ENCODE results near the gene RPS6KA5.
"Not testable (repeated sequence)": the region's sequence is repeated elsewhere in the genome, so short reads cannot be mapped to it uniquely, and the experiment has no call there.

RPS6KA5 gene

DNA sequence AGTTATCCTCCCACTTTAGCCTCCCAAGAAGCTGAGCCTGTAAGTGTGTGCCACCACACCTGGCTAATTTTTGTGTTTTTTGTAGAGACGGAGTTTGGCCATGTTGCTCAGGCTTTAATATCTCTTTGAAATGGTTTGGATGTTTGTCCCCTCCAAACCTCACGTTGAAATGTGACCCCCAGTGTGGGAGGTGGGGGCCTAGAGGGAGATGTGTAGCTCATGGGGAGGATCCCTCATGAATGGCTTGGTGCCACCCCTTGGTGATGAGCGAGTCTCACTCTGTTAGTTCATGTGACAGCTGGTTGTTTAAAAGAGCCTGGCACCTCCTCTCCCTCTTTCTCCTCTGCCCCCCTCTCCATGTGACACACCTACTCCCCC, 220.6 kb downstream of the RPS6KA5 start:
- Histone ChIP-seq H4K20me1 (ENCODE audit: insufficient read depth, low read length) (no peaks in the 10 kb centered on the region), H3K9me3 (ENCODE audit: insufficient read depth, low read length, severe bottlenecking) (no peaks in the 10 kb centered on the region), H3K4me1 (ENCODE audit: insufficient read depth, low read length) (peaks cover 6% of the 10 kb centered on the region), H3K27ac (ENCODE audit: low read length) (no peak overlapping the region), H3K79me2 (ENCODE audit: insufficient read depth, low read length) (no peaks in the 10 kb centered on the region), H3K4me2 (ENCODE audit: insufficient read depth, low read length) (no peak overlapping the region), H3K4me3 (ENCODE audit: low read depth in 1 of 2, low read length in 2 of 2) (no peak overlapping the region), H3K27me3 (ENCODE audit: insufficient read depth, low read length, poor library complexity) (no peaks in the 10 kb centered on the region), H2AFZ (ENCODE audit: low read depth, low read length) (no peak overlapping the region), H3K9ac (ENCODE audit: low read depth, low read length) (no peak overlapping the region), H3K36me3 (ENCODE audit: insufficient read depth, low read length) (no peaks in the 10 kb centered on the region)
- no peak for DNase-seq
- no peak for ATAC-seq (ENCODE audit: insufficient read depth, low read depth)
- no peak for TF ChIP-seq EZH2 (IDR thresholded peaks at IDR 0.05; ENCODE audit: borderline replicate concordance, low read depth, low read length, severe bottlenecking)
- TF ChIP-seq, protein P1, sequence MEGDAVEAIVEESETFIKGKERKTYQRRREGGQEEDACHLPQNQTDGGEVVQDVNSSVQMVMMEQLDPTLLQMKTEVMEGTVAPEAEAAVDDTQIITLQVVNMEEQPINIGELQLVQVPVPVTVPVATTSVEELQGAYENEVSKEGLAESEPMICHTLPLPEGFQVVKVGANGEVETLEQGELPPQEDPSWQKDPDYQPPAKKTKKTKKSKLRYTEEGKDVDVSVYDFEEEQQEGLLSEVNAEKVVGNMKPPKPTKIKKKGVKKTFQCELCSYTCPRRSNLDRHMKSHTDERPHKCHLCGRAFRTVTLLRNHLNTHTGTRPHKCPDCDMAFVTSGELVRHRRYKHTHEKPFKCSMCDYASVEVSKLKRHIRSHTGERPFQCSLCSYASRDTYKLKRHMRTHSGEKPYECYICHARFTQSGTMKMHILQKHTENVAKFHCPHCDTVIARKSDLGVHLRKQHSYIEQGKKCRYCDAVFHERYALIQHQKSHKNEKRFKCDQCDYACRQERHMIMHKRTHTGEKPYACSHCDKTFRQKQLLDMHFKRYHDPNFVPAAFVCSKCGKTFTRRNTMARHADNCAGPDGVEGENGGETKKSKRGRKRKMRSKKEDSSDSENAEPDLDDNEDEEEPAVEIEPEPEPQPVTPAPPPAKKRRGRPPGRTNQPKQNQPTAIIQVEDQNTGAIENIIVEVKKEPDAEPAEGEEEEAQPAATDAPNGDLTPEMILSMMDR (IDR thresholded peaks at IDR 0.05; ENCODE audit: borderline replicate concordance, extremely low read depth, low read length, poor library complexity, severe bottlenecking), result no peak

DNA sequence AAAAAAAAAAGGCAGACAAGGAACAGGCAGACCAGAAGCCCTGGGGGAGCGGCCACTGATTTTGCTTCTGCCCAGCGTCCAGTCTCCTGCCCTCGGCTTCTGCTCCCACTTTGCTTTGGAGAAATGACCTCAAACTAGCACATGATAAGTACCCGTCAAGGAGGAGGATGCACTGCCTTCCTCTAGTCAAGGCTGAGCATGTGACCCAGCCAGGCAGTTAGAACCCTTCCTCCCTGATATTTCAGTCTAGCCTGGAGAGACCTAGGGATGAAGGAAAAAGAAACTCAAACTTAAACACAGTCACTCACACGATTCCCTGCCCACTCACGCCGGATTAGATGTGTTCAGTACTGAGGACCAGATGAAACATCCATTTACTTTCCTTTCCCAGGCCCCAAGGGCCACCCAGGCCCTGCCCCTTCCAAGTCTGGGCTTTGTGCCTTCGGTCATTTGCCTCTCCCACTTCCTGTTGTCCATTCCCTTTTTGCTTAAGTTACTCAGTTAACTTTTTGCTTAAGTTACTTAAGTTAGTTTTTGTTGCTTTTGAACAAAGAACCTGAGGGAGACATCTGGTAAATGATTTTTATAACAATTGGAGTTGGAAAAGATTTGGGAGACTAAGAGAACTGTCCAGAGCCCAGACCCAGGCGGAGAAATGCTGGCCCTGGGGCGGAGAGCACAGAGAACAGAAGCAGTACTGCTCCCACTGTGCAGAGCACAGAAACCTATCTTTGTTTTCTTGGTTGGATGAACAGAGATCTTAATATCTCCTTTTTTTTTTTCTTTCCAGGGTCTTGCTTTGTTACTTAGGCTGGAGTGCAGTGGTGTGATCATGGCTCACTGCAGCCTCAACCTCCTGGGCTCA, 221.2 kb downstream of the RPS6KA5 start:
- H4K20me1 ChIP-seq (ENCODE audit: insufficient read depth, low read length), result no peaks in the 10 kb centered on the region
- no peaks in the 10 kb centered on the region for H3K27me3 ChIP-seq (ENCODE audit: insufficient read depth, low read length, poor library complexity)
- peaks cover 6% of the 10 kb centered on the region for H3K4me1 ChIP-seq (ENCODE audit: insufficient read depth, low read length)
- no peak overlapping the region for H3K4me3 ChIP-seq (ENCODE audit: low read depth in 1 of 2, low read length in 2 of 2)
- no peak overlapping the region for H3K9ac ChIP-seq (ENCODE audit: low read depth, low read length)
- no peak overlapping the region for H2AFZ ChIP-seq (ENCODE audit: low read depth, low read length)
- H3K4me2 ChIP-seq (ENCODE audit: insufficient read depth, low read length), result no peak overlapping the region
- no peaks in the 10 kb centered on the region for H3K9me3 ChIP-seq (ENCODE audit: insufficient read depth, low read length, severe bottlenecking)
- H3K79me2 ChIP-seq (ENCODE audit: insufficient read depth, low read length), result no peaks in the 10 kb centered on the region
- DNase-seq (no peak), ATAC-seq (ENCODE audit: insufficient read depth, low read depth) (no peak)
- no peaks in the 10 kb centered on the region for H3K36me3 ChIP-seq (ENCODE audit: insufficient read depth, low read length)
- H3K27ac ChIP-seq (ENCODE audit: low read length), result no peak overlapping the region
- TF ChIP-seq, protein P1 (IDR thresholded peaks at IDR 0.05; ENCODE audit: borderline replicate concordance, extremely low read depth, low read length, poor library complexity, severe bottlenecking), result no peak
- no peak for TF ChIP-seq EZH2 (IDR thresholded peaks at IDR 0.05; ENCODE audit: borderline replicate concordance, low read depth, low read length, severe bottlenecking)

DNA sequence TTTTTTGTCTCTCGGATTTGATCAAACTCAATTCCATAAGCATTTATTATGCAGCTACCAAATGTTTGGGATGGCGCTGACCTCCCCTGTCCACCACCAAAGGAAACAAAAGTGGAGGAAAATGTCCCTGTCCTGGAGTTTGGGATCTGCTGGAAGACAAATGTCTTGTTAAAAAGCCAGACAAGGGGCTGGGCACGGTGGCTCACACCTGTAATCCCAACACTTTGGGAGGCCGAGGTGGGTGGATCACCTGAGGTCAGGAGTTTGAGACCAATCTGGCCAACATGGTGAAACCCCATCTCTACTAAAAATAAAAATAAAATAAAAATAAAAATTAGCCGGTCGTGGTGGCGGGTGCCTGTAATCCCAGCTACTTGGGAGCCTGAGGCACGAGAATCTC, 221.9 kb downstream of the RPS6KA5 start:
- not testable (repeated sequence) for H3K27ac ChIP-seq (ENCODE audit: low read length); H3K4me1 ChIP-seq (ENCODE audit: insufficient read depth, low read length); H3K79me2 ChIP-seq (ENCODE audit: insufficient read depth, low read length); H3K36me3 ChIP-seq (ENCODE audit: insufficient read depth, low read length); H3K9me3 ChIP-seq (ENCODE audit: insufficient read depth, low read length, severe bottlenecking); ATAC-seq (ENCODE audit: insufficient read depth, low read depth); H4K20me1 ChIP-seq (ENCODE audit: insufficient read depth, low read length); DNase-seq; H3K4me3 ChIP-seq (ENCODE audit: low read depth in 1 of 2, low read length in 2 of 2); H3K9ac ChIP-seq (ENCODE audit: low read depth, low read length); H3K27me3 ChIP-seq (ENCODE audit: insufficient read depth, low read length, poor library complexity); H3K4me2 ChIP-seq (ENCODE audit: insufficient read depth, low read length); H2AFZ ChIP-seq (ENCODE audit: low read depth, low read length)

DNA sequence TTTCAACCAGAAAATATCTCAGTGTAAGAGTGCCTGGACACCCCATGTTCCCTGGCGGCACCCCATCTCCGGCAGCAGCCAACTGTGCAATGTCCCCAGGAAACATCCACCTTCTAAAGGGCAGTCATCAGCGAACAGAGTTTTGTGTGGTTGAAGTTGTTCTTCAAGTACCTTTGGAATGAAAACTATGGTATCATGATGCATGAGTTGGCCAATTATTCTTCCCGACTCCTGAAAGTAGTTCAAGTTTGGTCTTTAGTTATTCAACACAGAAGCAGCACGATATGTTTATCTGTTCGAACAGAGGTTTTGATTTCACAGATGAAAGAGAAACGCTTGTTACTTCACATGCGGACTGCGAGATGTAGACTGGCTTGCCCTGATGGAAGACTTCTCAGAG, 223.1 kb downstream of the RPS6KA5 start:
- Histone ChIP-seq H3K4me2 (ENCODE audit: insufficient read depth, low read length) (no peak overlapping the region), H3K79me2 (ENCODE audit: insufficient read depth, low read length) (no peaks in the 10 kb centered on the region)

More for the DNA sequence above, 223.1 kb downstream of the RPS6KA5 start:
- H3K4me3 ChIP-seq (ENCODE audit: low read depth in 1 of 2, low read length in 2 of 2), result no peak overlapping the region
- H3K27me3 ChIP-seq (ENCODE audit: insufficient read depth, low read length, poor library complexity), result no peaks in the 10 kb centered on the region
- ATAC-seq (ENCODE audit: insufficient read depth, low read depth), result no peak
- no peaks in the 10 kb centered on the region for H3K9me3 ChIP-seq (ENCODE audit: insufficient read depth, low read length, severe bottlenecking)
- H3K36me3 ChIP-seq (ENCODE audit: insufficient read depth, low read length), result no peaks in the 10 kb centered on the region
- no peak overlapping the region for H3K27ac ChIP-seq (ENCODE audit: low read length)
- no peak for DNase-seq
- H4K20me1 ChIP-seq (ENCODE audit: insufficient read depth, low read length), result no peaks in the 10 kb centered on the region
- no peak overlapping the region for H2AFZ ChIP-seq (ENCODE audit: low read depth, low read length)
- peaks cover 6% of the 10 kb centered on the region for H3K4me1 ChIP-seq (ENCODE audit: insufficient read depth, low read length)
- TF ChIP-seq EZH2 (IDR thresholded peaks at IDR 0.05; ENCODE audit: borderline replicate concordance, low read depth, low read length, severe bottlenecking), result no peak
- TF ChIP-seq, protein P1 (IDR thresholded peaks at IDR 0.05; ENCODE audit: borderline replicate concordance, extremely low read depth, low read length, poor library complexity, severe bottlenecking), result no peak
- H3K9ac ChIP-seq (ENCODE audit: low read depth, low read length), result no peak overlapping the region
